ENCODE results near the gene APOC3.

GRCh38 chr11:116788534-116788933 lies 41.2 kb upstream of the APOC3 start:
- TF ChIP-seq CTCF (conservative IDR thresholded peaks at IDR 0.05) (no peak), ZFX (IDR thresholded peaks at IDR 0.05) (no peak)

Data from C4-2B (cell line).